PFSK-1 (cell line): ENCODE data around the gene BNC2.

Source experiments
- FOXP2 ChIP-seq: optimal IDR thresholded peaks from 2 replicates; pipeline ENCODE3; 2011; ENCODE audit warnings: borderline replicate concordance, control low read depth, inconsistent platforms; ENCODE audit not compliant: insufficient read depth; ENCODE audit errors: extremely low read length, extremely low read depth
- POLR2AphosphoS5 ChIP-seq: IDR thresholded peaks from 2 replicates; pipeline ENCODE4 v1.6.1; 2012; ENCODE audit warnings: low read depth, mild to moderate bottlenecking, control low read depth, low read length, moderate library complexity
- SIN3A ChIP-seq: IDR thresholded peaks from 2 replicates; pipeline ENCODE4 v1.6.1; 2012; ENCODE audit warnings: mild to moderate bottlenecking, low read length, moderate library complexity, borderline replicate concordance; ENCODE audit not compliant: insufficient read depth
- TAF1 ChIP-seq: IDR thresholded peaks from 2 replicates; pipeline ENCODE4 v1.6.1; 2012; ENCODE audit warnings: low read length, control low read depth, borderline replicate concordance; ENCODE audit not compliant: insufficient read depth

DNA sequence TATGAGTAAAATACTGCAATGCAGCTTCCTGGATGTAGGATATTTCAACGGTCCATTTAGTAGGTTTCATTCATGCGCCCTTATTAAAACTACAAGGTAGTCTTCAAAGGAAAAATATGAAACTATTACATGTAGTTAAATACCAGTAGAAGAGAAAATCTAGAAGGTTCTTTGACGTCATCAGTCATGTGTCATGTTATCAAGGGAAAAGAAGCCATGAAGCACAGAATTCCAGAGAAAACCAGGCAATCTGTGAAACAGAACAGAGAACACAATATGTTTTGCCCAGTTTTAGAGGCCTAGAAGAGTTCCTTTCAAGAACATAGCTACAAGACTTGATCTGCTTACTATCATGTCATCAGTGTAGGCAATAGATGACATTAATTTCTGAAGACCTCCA lies 38.4 kb downstream of the BNC2 start:
- TF ChIP-seq SIN3A (no peak), FOXP2 (no peak), POLR2AphosphoS5 (no peak), TAF1 (no peak)
